GM13977 (cell line): ENCODE data around the gene SNRNP40.

ENCODE experiments used
- DNase-seq: peaks from one replicate; pipeline ENCODE4 v3.0.0; 2012; ENCODE audit warnings: low spot score
- CTCF ChIP-seq: IDR thresholded peaks from 2 replicates; pipeline ENCODE4 v1.5.1; 2012; ENCODE audit warnings: mild to moderate bottlenecking, control low read depth; ENCODE audit not compliant: insufficient read depth; ENCODE audit errors: extremely low read depth, missing control alignments
- in situ Hi-C: fragments of 300-500 bp; cut with MboI; formaldehyde crosslinking; loops from one replicate; pipeline ENCODE4 v1.12.0; 2022; ENCODE audit warnings: low sequenced_read_pairs, low pct_unique_long_range_greater_than_20kb, mixed read lengths, inconsistent platforms; ENCODE audit not compliant: unreplicated experiment

The SNRNP40 gene

GRCh38 chr1:31243501-31244286 lies 52.9 kb downstream of the SNRNP40 start:
- TF ChIP-seq CTCF, result no peak
- no peak for DNase-seq
- in situ Hi-C loops, result no loop called here

- no peak for TF ChIP-seq CTCF
- in situ Hi-C loops, result no loop called here
Measured at GRCh38 chr1:31241321-31241720, 55.3 kb downstream of the SNRNP40 start.

GRCh38 chr1:31239653-31240241 lies 56.8 kb downstream of the SNRNP40 start, which contains the start of gene NKAIN1:
TSS of gene NKAIN1 (minus strand) at chr1:31239887. CDS start at chr1:31239547, 340 bp downstream.
- no peak for TF ChIP-seq CTCF
- in situ Hi-C loops, result no loop called here
- DNase-seq, result peak; percentile 53

More at GRCh38 chr1:31241321-31241720, 55.3 kb downstream of the SNRNP40 start:
- no peak for DNase-seq

GRCh38 chr1:31238986-31239613 lies 57.5 kb downstream of the SNRNP40 start:
- TF ChIP-seq CTCF, result no peak
- peak; percentile 46 for DNase-seq
- in situ Hi-C loops, result no loop called here

GRCh38 chr1:31238612-31238985 lies 58.0 kb downstream of the SNRNP40 start:
- no peak for TF ChIP-seq CTCF
- in situ Hi-C loops, result no loop called here
- DNase-seq, result peak; percentile 31

- no peak for TF ChIP-seq CTCF
- DNase-seq, result no peak
- in situ Hi-C loops, result no loop called here
Measured at GRCh38 chr1:31234870-31235269, 61.7 kb downstream of the SNRNP40 start.
